ENCODE measurements around the gene SHF.

GRCh38 chr15:45121020-45121419 is 66.7 kb downstream of the SHF start:
- TF ChIP-seq CTCF (IDR thresholded peaks at IDR 0.05) (no peak), ZFX (IDR thresholded peaks at IDR 0.05; ENCODE audit: borderline replicate concordance) (no peak)

Measured in 22Rv1 (cell line).